Calu3 (cell line): Measurements from ENCODE around the gene SPHK1. TPM values are rescaled to one million over a fixed set of nuclear protein-coding genes. Genes with fewer than 3 reads are reported as not detected.

Experiments
- BruUV-seq: library from RNA; stranded (reverse); fragments of 400-500 nt; replicated peaks from 2 replicates; lab custom pipeline; 2021; lab: Mats Ljungman, UMichigan
- CTCF ChIA-PET: fragments of 300-600 bp; sonication (Branson Sonifier 250); formaldehyde crosslinking; loops from one replicate; lab custom pipeline; 2022; ENCODE audit warnings: antibody characterized with exemption; lab: Charles Lee
- DNase-seq: peaks from one replicate; pipeline ENCODE4 v3.0.0; 2022
- H3K27ac Mint-ChIP-seq: one replicate; pipeline ENCODE4 v1.8.0; 2022; ENCODE audit warnings: mixed read lengths; ENCODE audit not compliant: unreplicated experiment
- H3K27me3 Mint-ChIP-seq: one replicate; pipeline ENCODE4 v1.8.0; 2022; ENCODE audit warnings: mixed read lengths; ENCODE audit not compliant: unreplicated experiment
- H3K36me3 Mint-ChIP-seq: one replicate; pipeline ENCODE4 v1.8.0; 2022; ENCODE audit warnings: mild to moderate bottlenecking, moderate library complexity, mixed read lengths; ENCODE audit not compliant: insufficient read depth, unreplicated experiment
- H3K4me1 Mint-ChIP-seq: one replicate; pipeline ENCODE4 v1.8.0; 2022; ENCODE audit warnings: mild to moderate bottlenecking, low read depth, mixed read lengths; ENCODE audit not compliant: unreplicated experiment
- H3K4me3 Mint-ChIP-seq: one replicate; pipeline ENCODE4 v1.8.0; 2022; ENCODE audit warnings: mild to moderate bottlenecking, low read depth, moderate library complexity, mixed read lengths; ENCODE audit not compliant: unreplicated experiment
- H3K9me3 Mint-ChIP-seq: one replicate; pipeline ENCODE4 v1.8.0; 2022; ENCODE audit warnings: low read depth, mixed read lengths; ENCODE audit not compliant: unreplicated experiment
- CTCF ChIP-seq: fragments of 200-600 bp; IDR thresholded peaks from one replicate; pipeline ENCODE4 v1.8.0; 2022; ENCODE audit warnings: antibody characterized with exemption; ENCODE audit not compliant: unreplicated experiment
- intact Hi-C: fragments of 100-400 bp; cut with micrococcal nuclease; formaldehyde crosslinking; loops from one replicate; pipeline ENCODE4 v1.10.0; 2022; ENCODE audit not compliant: unreplicated experiment
- total RNA-seq: library from RNA; stranded (reverse); gene quantifications from 2 replicates; pipeline ENCODE4 v1.2.3, GENCODE V29; 2022

SPHK1 gene
- total RNA-seq, 1 experiment from 2014 or later: 1.5 TPM

- no peak for DNase-seq
- Mint-ChIP-seq H3K27me3 (no peaks in the 10 kb centered on the region), H3K36me3 (peaks cover 30% of the 10 kb centered on the region), H3K27ac (peak overlapping the region; percentile 98), H3K4me3 (peak overlapping the region; percentile 96), H3K9me3 (no peaks in the 10 kb centered on the region), H3K4me1 (peaks cover 30% of the 10 kb centered on the region)
- CTCF ChIA-PET: interaction anchor here (0.8 to 1.9 kb wide), 9 partner anchors 9 to 247 kb away, joined by 3 to 12 read pairs (median 4); no protein-coding TSS in a partner anchor
- TF ChIP-seq CTCF: no peak
- BruUV-seq: no TSS peak
- intact Hi-C loops: no loop called here
Observed at GRCh38 chr17:76354317-76354729, 30.1 kb upstream of the SPHK1 start.

DNA sequence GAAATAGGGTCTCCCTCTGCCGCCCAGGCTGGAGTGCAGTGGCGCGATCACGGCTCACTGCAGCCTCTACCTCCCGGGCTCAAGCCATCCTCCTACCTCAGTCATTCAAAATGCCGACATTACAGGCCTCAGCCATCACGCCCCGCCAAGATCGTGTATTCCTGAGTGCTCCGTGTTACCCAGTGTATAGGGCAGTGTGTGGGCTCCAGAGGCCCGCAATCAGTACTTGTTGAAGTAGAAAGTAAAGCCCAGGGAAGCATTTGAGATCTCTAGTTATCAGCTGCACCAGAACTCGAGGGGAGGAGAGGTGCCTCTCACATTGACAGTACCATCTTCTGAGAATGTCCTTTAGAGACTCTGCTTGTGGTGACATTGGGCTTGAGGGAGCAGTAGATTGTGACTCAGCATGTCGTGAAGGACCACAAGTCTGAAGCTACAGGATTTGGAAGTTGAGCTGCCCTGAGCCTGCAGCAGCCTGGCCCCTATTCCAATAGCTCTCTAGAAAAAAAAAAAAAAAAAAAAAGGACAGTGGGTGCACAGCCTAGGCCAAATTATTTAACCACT lies 29.6 kb upstream of the SPHK1 start:
- Mint-ChIP-seq H3K27me3 (no peaks in the 10 kb centered on the region), H3K4me3 (peak overlapping the region; percentile 96), H3K4me1 (peaks cover 30% of the 10 kb centered on the region), H3K9me3 (no peaks in the 10 kb centered on the region), H3K27ac (peak overlapping the region; percentile 98), H3K36me3 (peaks cover 30% of the 10 kb centered on the region)
- no peak for TF ChIP-seq CTCF
- no peak for DNase-seq
- CTCF ChIA-PET: interaction anchor here (0.6 to 1.7 kb wide), 2 partner anchors 15 to 19 kb away, joined by 3 to 12 read pairs; no protein-coding TSS in a partner anchor
- intact Hi-C loops: no loop called here
- no TSS peak for BruUV-seq

GRCh38 chr17:76356803-76357456 lies 27.5 kb upstream of the SPHK1 start:
- no TSS peak for BruUV-seq
- H3K4me1 Mint-ChIP-seq: peaks cover 25% of the 10 kb centered on the region
- no peak overlapping the region for H3K27ac Mint-ChIP-seq
- DNase-seq: no peak
- H3K36me3 Mint-ChIP-seq: peaks cover 28% of the 10 kb centered on the region
- intact Hi-C loops: no loop called here
- H3K4me3 Mint-ChIP-seq: no peak overlapping the region
- H3K9me3 Mint-ChIP-seq: no peaks in the 10 kb centered on the region
- CTCF ChIA-PET: interaction anchor here (1.2 kb wide), 1 partner anchor 27 kb away, joined by 3 read pairs; the partner anchor contains the start of gene SPHK1
- H3K27me3 Mint-ChIP-seq: peaks cover 4% of the 10 kb centered on the region
- no peak for TF ChIP-seq CTCF

- CTCF ChIA-PET: interaction anchor here (0.6 kb wide), 1 partner anchor 24 kb away, joined by 3 read pairs; no protein-coding TSS in a partner anchor
- peaks cover 21% of the 10 kb centered on the region for H3K36me3 Mint-ChIP-seq
- no peak for TF ChIP-seq CTCF
- H3K9me3 Mint-ChIP-seq: no peaks in the 10 kb centered on the region
- H3K27ac Mint-ChIP-seq: no peak overlapping the region
- BruUV-seq: no TSS peak
- intact Hi-C loops: no loop called here
- no peak overlapping the region for H3K4me3 Mint-ChIP-seq
- H3K27me3 Mint-ChIP-seq: peaks cover 8% of the 10 kb centered on the region
- DNase-seq: no peak
- peaks cover 20% of the 10 kb centered on the region for H3K4me1 Mint-ChIP-seq
Observed at GRCh38 chr17:76357597-76358158, 26.7 kb upstream of the SPHK1 start.
